DMS114 treated with DMSO at 0.1 percent for 48 hours (cell line): ENCODE data around the gene ZNF41.
"Not testable (repeated sequence)": the region's sequence is repeated elsewhere in the genome, so short reads cannot be mapped to it uniquely, and the experiment has no call there.

ENCODE experiments used
- DNase-seq: peaks from one replicate; lab custom pipeline; 2025; ENCODE audit not compliant: unreplicated experiment; lab: John Stamatoyannopoulos, UW

The ZNF41 gene

GRCh38 chrX:47492133-47492532, 9.1 kb upstream of the ZNF41 start:
- DNase-seq: not testable (repeated sequence)

GRCh38 chrX:47489507-47490275, 6.7 kb upstream of the ZNF41 start:
- no peak for DNase-seq

- DNase-seq: no peak
Measured at GRCh38 chrX:47484885-47485284, 1.9 kb upstream of the ZNF41 start.

GRCh38 chrX:47483306-47484268, 565 bp upstream of the ZNF41 start:
- no peak for DNase-seq

- no peak for DNase-seq
Measured at GRCh38 chrX:47482065-47482511, 934 bp downstream of the ZNF41 start.

- DNase-seq: no peak
Measured at GRCh38 chrX:47481160-47481559, 1.9 kb downstream of the ZNF41 start.

GRCh38 chrX:47480576-47480975, 2.4 kb downstream of the ZNF41 start:
- no peak for DNase-seq

GRCh38 chrX:47475476-47475875, 7.5 kb downstream of the ZNF41 start:
- DNase-seq: no peak

- no peak for DNase-seq
Measured at GRCh38 chrX:47467106-47467505, 15.9 kb downstream of the ZNF41 start.

- DNase-seq: no peak
Measured at GRCh38 chrX:47460561-47460960, 22.5 kb downstream of the ZNF41 start.

GRCh38 chrX:47458528-47458927, 24.5 kb downstream of the ZNF41 start:
- DNase-seq: no peak

- no peak for DNase-seq
Measured at GRCh38 chrX:47456080-47456479, 26.9 kb downstream of the ZNF41 start.

- DNase-seq: no peak
Measured at GRCh38 chrX:47452112-47452511, 30.9 kb downstream of the ZNF41 start.

GRCh38 chrX:47448165-47448806, 34.7 kb downstream of the ZNF41 start:
- DNase-seq: no peak

GRCh38 chrX:47447607-47448006, 35.4 kb downstream of the ZNF41 start:
- DNase-seq: no peak

GRCh38 chrX:47446971-47447370, 36.1 kb downstream of the ZNF41 start:
- no peak for DNase-seq

- DNase-seq: no peak
Measured at GRCh38 chrX:47446431-47446830, 36.6 kb downstream of the ZNF41 start.

- DNase-seq: no peak
Measured at GRCh38 chrX:47430925-47431324, 52.1 kb downstream of the ZNF41 start.

GRCh38 chrX:47422444-47422843, 60.6 kb downstream of the ZNF41 start:
- DNase-seq: no peak

GRCh38 chrX:47420962-47421361, 62.1 kb downstream of the ZNF41 start:
- DNase-seq: no peak

GRCh38 chrX:47420265-47420664, 62.8 kb downstream of the ZNF41 start:
- DNase-seq: no peak
